ENCODE measurements around the gene ST3GAL4. TPM values are rescaled to one million over a fixed set of nuclear protein-coding genes. Genes with fewer than 3 reads are reported as not detected.

The ST3GAL4 gene
- total RNA-seq, 2 donors from 2014 or later = 123 to 304 TPM

- DNase-seq = no peak
- Histone ChIP-seq H3K27me3 (no peaks in the 10 kb centered on the region), H3K4me1 (no peaks in the 10 kb centered on the region), H3K27ac (no peak overlapping the region), H3K9me3 (no peaks in the 10 kb centered on the region), H3K36me3 (no peaks in the 10 kb centered on the region), H3K4me3 (no peak overlapping the region), H3K9ac (ENCODE audit: low read depth in 2 of 2, low read length in 2 of 2) (peak overlapping the region in 1 of 2 donors; percentile 24)
- intact Hi-C loops (cut with DNase I) = no loop called here
- TF ChIP-seq, protein P1, sequence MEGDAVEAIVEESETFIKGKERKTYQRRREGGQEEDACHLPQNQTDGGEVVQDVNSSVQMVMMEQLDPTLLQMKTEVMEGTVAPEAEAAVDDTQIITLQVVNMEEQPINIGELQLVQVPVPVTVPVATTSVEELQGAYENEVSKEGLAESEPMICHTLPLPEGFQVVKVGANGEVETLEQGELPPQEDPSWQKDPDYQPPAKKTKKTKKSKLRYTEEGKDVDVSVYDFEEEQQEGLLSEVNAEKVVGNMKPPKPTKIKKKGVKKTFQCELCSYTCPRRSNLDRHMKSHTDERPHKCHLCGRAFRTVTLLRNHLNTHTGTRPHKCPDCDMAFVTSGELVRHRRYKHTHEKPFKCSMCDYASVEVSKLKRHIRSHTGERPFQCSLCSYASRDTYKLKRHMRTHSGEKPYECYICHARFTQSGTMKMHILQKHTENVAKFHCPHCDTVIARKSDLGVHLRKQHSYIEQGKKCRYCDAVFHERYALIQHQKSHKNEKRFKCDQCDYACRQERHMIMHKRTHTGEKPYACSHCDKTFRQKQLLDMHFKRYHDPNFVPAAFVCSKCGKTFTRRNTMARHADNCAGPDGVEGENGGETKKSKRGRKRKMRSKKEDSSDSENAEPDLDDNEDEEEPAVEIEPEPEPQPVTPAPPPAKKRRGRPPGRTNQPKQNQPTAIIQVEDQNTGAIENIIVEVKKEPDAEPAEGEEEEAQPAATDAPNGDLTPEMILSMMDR (IDR thresholded peaks at IDR 0.05) = no peak
These were observed 7.5 kb upstream of the ST3GAL4 start for GRCh38 chr11:126347751-126348668.

GRCh38 chr11:126348806-126349582 lies 6.5 kb upstream of the ST3GAL4 start:
- Histone ChIP-seq H3K9ac (ENCODE audit: low read depth in 2 of 2, low read length in 2 of 2) (no peak overlapping the region), H3K4me3 (no peak overlapping the region), H3K36me3 (no peaks in the 10 kb centered on the region), H3K27ac (peak overlapping the region; percentile 24), H3K4me1 (no peaks in the 10 kb centered on the region), H3K9me3 (no peaks in the 10 kb centered on the region), H3K27me3 (no peaks in the 10 kb centered on the region)
- TF ChIP-seq, protein P1 (IDR thresholded peaks at IDR 0.05) = no peak
- DNase-seq = no peak
- intact Hi-C loops (cut with DNase I) = no loop called here

GRCh38 chr11:126350836-126351235 lies 4.7 kb upstream of the ST3GAL4 start:
- no peak for DNase-seq
- no peaks in the 10 kb centered on the region for H3K36me3 ChIP-seq
- no peaks in the 10 kb centered on the region for H3K4me1 ChIP-seq
- no peaks in the 10 kb centered on the region for H3K27me3 ChIP-seq
- no peaks in the 10 kb centered on the region for H3K9me3 ChIP-seq
- intact Hi-C loops (cut with DNase I) = loop anchor here (5.0 kb wide), 1 partner anchor 39 kb away; no protein-coding TSS in a partner anchor
- H3K9ac ChIP-seq (ENCODE audit: low read depth in 2 of 2, low read length in 2 of 2) = no peak overlapping the region
- TF ChIP-seq, protein P1 (IDR thresholded peaks at IDR 0.05) = no peak
- no peak overlapping the region for H3K27ac ChIP-seq
- no peak overlapping the region for H3K4me3 ChIP-seq

DNA sequence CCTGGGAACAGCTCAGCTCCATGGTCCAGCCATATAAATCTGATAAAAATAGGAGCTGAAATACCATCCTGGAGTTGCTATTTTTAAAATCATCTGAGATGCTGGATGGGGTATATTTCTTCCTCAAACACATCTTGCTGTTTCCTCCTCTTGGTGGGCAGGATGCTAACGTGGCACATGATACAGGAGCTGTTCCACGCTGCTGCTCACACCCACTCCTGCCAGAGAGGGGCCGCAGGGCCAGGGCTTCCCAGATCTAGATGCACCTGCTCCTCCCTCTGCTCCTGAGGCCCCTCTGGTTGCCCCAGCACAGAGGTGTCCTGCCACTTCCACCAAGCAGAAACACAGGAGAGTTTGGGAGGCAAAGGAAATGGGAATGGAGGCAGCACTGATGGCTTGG lies 3.3 kb upstream of the ST3GAL4 start:
- Histone ChIP-seq H3K9me3 (no peaks in the 10 kb centered on the region), H3K27me3 (no peaks in the 10 kb centered on the region), H3K27ac (peak overlapping the region; percentile 17), H3K36me3 (no peaks in the 10 kb centered on the region), H3K4me1 (peaks cover 6% of the 10 kb centered on the region), H3K4me3 (no peak overlapping the region), H3K9ac (ENCODE audit: low read depth in 2 of 2, low read length in 2 of 2) (no peak overlapping the region)
- DNase-seq = no peak
- intact Hi-C loops (cut with DNase I) = loop anchor here (5.0 kb wide), 1 partner anchor 40 kb away; no protein-coding TSS in a partner anchor
- TF ChIP-seq, protein P1 (IDR thresholded peaks at IDR 0.05) = no peak

- H3K9ac ChIP-seq (ENCODE audit: low read depth in 2 of 2, low read length in 2 of 2) = no peak overlapping the region
- intact Hi-C loops (cut with DNase I) = loop anchor here (5.0 kb wide), 1 partner anchor 41 kb away; no protein-coding TSS in a partner anchor
- no peak overlapping the region for H3K4me3 ChIP-seq
These were observed 2.3 kb upstream of the ST3GAL4 start for GRCh38 chr11:126352934-126353801.

More at GRCh38 chr11:126352934-126353801, 2.3 kb upstream of the ST3GAL4 start:
- Histone ChIP-seq H3K27ac (no peak overlapping the region), H3K9me3 (no peaks in the 10 kb centered on the region), H3K27me3 (no peaks in the 10 kb centered on the region), H3K4me1 (peaks cover 6% of the 10 kb centered on the region), H3K36me3 (no peaks in the 10 kb centered on the region)
- TF ChIP-seq, protein P1 (IDR thresholded peaks at IDR 0.05) = no peak
- no peak for DNase-seq

Data from colonic mucosa (tissue), 4 donors.